ENCODE measurements around the gene JAKMIP1.

DNA sequence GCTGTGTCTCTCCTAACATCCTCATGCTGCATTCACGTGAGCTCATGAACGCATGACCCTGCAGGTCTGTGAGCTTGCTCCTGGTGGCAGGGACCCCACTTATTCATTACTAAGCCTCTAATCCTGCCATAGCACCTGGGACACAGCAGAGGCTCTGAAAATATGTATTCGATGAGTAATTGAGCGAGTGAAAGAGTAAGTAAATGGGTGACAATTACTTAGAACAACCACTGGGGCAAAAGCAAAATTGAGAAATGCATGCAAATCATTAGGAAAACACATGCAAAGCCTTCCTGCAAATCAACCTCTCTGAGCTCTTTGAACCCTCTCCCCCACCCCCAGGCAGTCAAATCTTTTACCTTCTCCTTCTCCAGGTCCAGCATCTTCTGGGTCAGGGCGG, 158.5 kb downstream of the JAKMIP1 start:
- TF ChIP-seq POLR2A (IDR thresholded peaks at IDR 0.05; ENCODE audit: low read length) (no peak), GATA1 (IDR thresholded peaks at IDR 0.05; ENCODE audit: low read depth, low read length) (no peak)

Data from erythroblast (primary cell).